TTC549 (cell line): ENCODE data around the gene JAG1.
"Not testable (repeated sequence)": the region's sequence is repeated elsewhere in the genome, so short reads cannot be mapped to it uniquely, and the experiment has no call there.

Experiments used
- FAIRE-seq: peaks from 2 replicates; lab custom pipeline; 2012; peaks lifted over from hg19 to GRCh38; lab: Jason Lieb, UNC

Gene JAG1

DNA sequence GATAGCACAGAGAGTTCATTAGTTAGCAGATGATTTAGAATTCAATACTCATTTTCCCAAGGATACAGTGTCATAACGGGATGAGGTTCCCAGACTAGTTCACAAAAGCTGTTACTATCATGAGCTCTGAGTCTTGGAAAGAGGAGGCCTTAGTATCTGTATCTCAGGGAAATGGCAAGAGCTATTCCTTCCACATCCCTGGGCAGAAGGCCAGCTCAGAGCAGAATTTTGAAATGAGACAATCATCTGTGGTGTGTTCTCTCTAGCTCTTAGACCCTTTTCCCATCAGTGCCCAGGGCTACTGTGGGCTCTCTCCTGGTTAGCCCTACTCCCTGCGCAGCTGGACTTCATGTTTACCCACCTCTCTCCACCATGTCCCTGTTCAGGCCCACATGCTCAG lies 64.5 kb downstream of the JAG1 start:
- no peak for FAIRE-seq

- no peak for FAIRE-seq
Measured at GRCh38 chr20:10605547-10606195, 68.1 kb downstream of the JAG1 start.

DNA sequence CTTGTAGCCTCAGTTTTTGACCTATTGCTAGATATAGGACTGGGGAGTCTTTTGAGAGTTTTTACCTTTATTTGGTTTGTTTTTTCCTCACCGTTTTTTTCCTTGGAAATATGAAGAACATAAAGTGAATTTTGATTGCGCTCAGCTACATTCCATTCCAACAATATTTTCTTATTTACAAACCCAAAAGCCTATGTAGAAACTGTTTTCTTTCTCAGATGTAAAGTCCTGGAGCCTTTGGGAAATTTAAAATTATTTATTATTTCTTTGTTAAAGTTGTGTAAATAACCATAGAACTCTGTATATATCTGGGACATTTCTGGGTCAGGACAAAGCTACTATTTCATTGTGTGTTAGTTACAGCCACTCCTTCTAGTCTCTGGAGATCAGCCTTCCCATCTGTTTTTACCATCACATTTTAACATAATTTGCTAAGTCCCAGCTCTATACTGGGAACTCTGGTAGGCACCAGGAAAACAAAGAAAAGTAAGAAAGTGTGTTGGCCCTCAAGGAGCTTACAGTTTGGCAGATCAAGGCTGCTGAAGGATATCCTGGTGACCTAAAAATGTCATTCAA lies 68.8 kb downstream of the JAG1 start:
- FAIRE-seq = no peak

DNA sequence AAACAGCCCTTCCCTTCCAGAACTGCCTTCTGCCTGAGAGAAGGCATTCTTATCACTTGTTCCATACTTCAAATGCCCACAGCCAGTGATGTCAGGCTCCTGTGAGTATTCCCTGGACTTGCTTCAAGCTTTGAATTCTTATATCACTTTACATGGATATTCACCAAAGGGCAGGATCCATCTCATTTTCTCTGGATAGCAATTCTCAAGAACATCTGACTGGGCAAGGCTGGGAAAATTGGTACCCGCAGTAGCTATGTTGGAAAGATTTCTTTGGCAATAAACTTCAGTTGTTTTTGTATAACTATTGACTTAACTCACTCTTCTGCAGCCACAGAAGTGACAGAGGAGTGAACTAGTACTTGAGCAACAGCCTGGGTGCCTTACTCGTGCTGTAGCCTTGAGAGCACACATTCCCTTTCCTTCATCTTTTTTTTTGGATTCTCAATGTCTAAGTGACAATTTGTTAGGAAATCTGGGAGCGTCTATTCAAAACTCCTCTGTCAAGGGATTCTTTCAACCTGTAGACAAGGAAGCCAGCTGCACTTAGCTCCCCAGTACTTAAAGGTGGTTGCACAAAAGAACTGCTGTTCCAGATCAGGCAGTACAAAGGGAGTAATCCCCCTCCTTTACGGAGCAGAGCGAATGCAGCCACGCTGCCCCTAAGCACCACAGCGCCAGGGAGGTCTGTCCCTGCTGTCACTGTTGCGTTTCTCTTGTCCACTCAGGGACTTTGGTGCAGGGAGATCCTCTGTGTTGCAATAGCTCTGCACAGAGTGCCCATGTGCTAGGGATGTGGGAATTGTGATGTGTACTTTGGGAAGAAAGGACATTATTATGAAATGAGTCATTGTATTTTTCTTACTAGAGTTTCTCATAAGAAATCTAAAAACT lies 69.6 kb downstream of the JAG1 start:
- no peak for FAIRE-seq

DNA sequence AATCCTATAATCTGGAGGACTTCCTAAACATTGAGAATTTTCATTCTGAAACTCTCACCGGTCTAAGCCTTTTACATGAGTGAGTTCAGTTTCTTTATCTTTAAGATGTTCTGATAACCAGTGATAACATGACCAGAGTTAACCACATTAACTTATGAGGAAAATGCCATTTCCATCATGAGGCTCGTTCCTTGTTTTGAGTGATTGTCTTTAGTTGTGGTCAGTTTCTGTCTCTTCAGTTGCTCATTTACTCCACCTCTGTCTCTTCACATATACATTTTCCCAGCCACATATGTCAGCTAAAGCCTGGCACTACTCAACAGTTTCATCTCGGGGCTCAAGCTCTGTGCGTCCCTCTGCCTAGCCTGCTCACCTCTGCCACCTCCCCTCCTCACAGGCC lies 70.4 kb downstream of the JAG1 start:
- no peak for FAIRE-seq

- FAIRE-seq = no peak
Measured at GRCh38 chr20:10602221-10602871, 71.5 kb downstream of the JAG1 start.

GRCh38 chr20:10597637-10598036 lies 76.2 kb downstream of the JAG1 start:
- no peak for FAIRE-seq

DNA sequence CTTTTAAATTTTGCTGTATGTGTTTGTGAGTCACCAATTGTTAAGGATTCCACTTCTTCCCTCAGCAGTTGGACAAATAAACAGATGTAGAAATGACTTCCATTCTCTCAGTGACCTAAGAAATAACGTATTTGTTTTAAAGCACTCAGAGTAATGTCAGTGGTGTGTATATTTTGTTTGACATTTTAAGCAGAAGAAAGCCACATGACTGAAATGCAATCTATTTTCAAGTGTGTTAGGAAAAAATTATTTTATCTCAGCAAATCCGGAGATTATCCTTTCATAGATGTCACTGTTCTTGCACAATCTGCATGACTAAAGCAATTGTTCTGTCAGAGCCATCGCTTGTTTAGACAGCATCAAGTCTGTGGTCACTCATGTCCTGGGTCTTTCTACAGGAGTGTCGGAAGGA lies 77.1 kb downstream of the JAG1 start:
- FAIRE-seq = no peak

- FAIRE-seq = no peak
Measured at GRCh38 chr20:10595985-10596384, 77.8 kb downstream of the JAG1 start.

GRCh38 chr20:10595266-10595665 lies 78.5 kb downstream of the JAG1 start:
- no peak for FAIRE-seq

- FAIRE-seq = no peak
Measured at GRCh38 chr20:10594296-10594868, 79.4 kb downstream of the JAG1 start.

DNA sequence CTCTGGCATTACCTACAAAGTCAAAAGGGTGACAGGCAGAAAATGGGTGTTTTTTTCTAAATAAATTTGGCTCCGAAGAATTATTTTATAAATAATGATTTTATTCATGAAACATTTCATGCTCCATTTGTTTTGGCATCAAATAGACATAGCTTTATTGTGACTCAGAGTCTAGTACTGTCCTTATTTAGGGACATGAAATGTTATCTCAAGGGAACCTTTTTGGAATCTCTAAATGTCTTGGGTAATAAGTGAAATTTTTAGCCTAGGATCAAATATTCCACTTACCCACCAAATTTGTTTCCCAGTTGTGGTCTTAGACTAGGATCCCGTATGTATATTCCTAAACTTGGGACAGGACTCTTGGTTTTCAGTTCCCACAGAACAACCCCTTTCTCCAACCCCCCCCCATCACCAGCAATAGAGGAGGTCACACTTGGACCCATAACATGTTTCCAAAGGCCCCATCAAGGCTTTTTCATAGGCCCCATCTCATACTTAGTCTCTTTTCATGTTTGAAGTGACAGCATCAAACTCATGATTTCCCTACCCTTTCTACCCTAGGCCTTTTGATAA lies 81.8 kb downstream of the JAG1 start:
- FAIRE-seq = no peak

- no peak for FAIRE-seq
Measured at GRCh38 chr20:10590950-10591671, 82.7 kb downstream of the JAG1 start.

GRCh38 chr20:10590446-10590845 lies 83.4 kb downstream of the JAG1 start:
- FAIRE-seq = not testable (repeated sequence)
